Loucy (cell line): ENCODE data around the gene IRF2BP1.

ENCODE experiments used
- EZH2phosphoT487 ChIP-seq: fragments of 200-600 bp; IDR thresholded peaks from 2 replicates; pipeline ENCODE4 v1.6.1; 2018; ENCODE audit warnings: antibody characterized with exemption, mild to moderate bottlenecking, moderate library complexity, borderline replicate concordance
- TF ChIP-seq, protein P1 (sequence below): fragments of 200-600 bp; sonication (generic); conservative IDR thresholded peaks from 2 replicates; pipeline ENCODE4 v1.5.1; 2014; ENCODE audit warnings: mild to moderate bottlenecking, antibody characterized with exemption, low read length

DNA sequence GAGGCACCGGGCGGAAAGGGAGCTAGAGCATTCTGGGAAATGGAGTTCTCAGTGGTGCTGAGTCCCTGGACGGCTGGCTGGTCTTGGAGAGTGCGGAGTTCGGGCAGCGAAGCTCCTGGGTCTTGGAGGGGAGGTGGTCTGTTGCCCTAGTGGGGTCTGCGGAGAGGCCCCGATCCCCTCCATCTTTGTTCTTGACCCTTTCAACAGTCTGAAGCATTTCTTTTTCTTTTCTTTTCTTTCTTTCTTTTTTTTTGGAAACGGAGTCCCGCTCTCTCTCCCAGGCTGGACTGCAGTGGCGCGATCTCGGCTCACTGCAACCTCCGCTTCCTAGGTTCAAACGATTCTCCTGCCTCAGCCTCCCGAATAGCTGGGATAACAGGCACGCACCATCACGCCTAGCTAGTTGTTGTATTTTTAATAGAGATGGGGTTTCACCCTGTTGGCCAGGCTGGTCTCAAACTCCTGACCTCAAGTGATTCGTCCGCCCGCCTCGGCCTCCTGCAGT is 22.6 kb downstream of the IRF2BP1 start:
- TF ChIP-seq, protein P1, sequence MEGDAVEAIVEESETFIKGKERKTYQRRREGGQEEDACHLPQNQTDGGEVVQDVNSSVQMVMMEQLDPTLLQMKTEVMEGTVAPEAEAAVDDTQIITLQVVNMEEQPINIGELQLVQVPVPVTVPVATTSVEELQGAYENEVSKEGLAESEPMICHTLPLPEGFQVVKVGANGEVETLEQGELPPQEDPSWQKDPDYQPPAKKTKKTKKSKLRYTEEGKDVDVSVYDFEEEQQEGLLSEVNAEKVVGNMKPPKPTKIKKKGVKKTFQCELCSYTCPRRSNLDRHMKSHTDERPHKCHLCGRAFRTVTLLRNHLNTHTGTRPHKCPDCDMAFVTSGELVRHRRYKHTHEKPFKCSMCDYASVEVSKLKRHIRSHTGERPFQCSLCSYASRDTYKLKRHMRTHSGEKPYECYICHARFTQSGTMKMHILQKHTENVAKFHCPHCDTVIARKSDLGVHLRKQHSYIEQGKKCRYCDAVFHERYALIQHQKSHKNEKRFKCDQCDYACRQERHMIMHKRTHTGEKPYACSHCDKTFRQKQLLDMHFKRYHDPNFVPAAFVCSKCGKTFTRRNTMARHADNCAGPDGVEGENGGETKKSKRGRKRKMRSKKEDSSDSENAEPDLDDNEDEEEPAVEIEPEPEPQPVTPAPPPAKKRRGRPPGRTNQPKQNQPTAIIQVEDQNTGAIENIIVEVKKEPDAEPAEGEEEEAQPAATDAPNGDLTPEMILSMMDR, result no peak
- no peak for TF ChIP-seq EZH2phosphoT487
